COLO668 (cell line): ENCODE data around the gene CACNG1.
"Not testable (repeated sequence)": the region's sequence is repeated elsewhere in the genome, so short reads cannot be mapped to it uniquely, and the experiment has no call there.

Source experiments
- DNase-seq: peaks from one replicate; lab custom pipeline; 2025; ENCODE audit not compliant: unreplicated experiment; lab: John Stamatoyannopoulos, UW

Gene CACNG1

DNA sequence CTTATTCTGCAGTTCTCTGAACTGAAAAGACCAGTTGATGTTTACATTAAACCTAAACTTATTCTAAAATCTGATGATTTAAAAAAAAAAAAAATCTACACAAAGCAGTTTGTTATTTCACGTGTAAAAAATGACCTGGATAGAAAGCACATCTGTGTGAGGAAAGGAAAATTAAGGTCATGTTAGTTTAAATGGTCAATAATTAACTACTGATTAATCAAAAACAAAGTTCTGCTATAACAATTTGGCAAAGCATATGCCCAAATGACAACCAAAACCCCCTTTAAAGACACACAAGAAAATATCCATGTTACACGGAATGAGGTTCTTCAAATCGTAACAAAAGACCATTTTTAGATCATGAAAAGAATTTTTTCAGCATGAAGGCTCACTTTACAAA is 30.4 kb downstream of the CACNG1 start:
- DNase-seq = no peak

DNA sequence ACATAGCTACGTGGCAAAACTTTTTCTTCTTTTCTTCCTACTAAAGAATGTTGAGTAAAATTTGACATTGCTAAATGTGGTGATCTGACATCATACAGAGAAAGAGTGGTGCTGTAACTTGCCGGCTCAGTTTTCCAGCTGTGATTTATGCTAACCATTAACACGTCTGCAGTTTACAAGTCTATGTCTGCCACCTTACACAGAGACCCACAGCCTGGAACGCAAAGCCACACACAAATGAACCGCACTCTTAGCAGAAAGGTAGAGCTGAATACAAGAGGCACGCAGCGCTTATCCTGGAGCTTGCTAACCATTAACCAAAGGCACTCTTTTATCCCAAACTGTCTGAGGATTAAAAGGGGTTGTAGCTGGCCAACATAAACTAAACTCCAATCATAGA is 31.9 kb downstream of the CACNG1 start:
- DNase-seq = no peak

GRCh38 chr17:67078292-67078691 is 33.9 kb downstream of the CACNG1 start:
- no peak for DNase-seq

- DNase-seq = no peak
These were observed 35.1 kb downstream of the CACNG1 start for GRCh38 chr17:67079491-67079890.

DNA sequence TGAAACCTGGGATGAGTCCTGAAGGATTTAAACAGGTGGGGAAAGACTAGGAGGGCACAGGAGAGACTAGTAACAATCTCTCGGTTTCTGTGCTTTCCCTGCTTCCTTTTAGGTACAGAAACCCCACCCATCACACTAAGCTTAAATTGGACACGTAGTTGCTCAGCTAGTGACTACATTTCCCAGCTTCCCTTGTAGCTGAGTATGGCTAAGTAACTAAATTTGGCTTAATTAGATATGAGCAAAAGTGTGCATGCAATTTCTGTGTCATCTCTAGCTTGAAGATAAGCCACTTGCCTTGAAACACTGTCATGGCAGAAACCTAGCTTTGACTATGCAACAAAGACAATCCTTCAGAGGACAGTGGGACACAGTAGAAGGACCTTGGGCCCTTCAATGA is 36.5 kb downstream of the CACNG1 start:
- DNase-seq = no peak

DNA sequence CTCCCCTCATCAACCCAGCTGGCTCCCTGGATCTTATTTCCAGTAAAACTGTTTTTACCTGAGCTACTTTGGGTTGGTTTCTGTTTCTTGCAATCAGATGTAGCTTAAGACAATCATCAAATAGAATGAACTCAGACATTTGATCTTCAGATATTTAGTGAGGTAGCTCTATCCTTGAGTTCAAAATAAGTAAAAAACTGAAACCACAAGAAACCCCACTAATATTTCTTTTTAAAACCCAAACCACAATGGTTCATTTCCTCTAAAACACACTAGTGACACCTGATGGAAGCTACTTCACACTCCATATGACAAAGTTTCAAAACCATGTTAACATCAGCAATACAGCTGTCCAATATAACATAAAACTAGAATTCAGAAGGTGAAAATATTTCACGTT is 37.8 kb downstream of the CACNG1 start:
- no peak for DNase-seq

GRCh38 chr17:67085406-67085805 is 41.1 kb downstream of the CACNG1 start:
- DNase-seq = no peak

DNA sequence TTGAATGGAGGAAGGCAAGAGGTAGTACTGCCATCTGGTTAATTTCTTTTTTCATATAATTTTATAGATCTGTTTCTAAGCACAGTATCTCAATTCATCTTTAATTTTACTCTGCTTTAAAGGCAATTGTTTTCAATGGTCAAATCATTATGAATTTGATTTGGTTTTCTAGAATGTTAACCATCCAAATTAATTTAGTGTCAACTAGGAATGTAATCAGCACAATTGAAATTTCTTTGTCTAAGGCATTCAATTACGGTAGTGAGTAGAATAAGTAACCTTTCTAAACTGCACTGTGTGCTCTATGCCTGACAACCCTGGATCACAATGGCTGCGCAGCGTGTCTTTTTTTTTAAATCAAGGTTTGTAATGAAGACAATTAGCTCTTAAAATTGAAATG is 44.3 kb downstream of the CACNG1 start:
- no peak for DNase-seq

GRCh38 chr17:67090341-67090740 is 46.0 kb downstream of the CACNG1 start:
- DNase-seq = no peak

DNA sequence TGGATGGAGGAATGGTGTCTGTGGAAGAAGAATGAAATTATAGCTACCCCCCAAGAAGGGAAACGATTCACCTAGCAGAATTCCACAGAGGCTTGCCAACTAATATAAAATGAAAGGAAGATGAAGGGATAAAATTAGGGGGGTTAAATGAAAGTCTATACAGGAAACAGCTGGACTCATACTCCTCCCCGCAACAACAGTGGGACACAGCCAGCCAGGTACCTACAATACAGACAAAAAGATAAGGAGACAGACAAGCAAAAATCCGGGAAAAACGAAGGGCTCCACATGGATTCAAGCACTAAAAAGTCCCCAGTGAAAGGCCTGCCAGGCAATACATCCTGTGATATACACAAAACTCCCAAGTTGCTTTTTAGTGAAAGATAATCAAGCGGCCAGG is 47.9 kb downstream of the CACNG1 start:
- no peak for DNase-seq

DNA sequence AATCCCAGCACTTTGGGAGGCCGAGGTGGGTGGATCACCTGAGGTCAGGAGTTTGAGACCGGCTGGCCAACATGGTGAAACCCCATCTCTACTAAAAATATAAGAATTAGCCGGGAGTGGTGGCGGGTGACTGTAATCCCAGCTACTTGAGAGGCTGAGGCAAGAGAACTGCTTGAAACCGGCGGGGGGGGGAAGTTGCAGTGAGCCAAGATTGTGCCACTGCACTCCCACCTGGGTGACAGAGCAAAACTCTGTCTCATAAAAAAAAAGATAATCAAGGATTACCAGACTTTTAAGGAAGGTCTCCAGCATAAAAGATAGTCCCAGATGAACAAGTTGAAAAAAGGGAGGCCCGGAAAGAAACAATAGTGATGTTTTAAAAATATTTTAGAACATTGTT is 48.4 kb downstream of the CACNG1 start:
- DNase-seq = not testable (repeated sequence)

DNA sequence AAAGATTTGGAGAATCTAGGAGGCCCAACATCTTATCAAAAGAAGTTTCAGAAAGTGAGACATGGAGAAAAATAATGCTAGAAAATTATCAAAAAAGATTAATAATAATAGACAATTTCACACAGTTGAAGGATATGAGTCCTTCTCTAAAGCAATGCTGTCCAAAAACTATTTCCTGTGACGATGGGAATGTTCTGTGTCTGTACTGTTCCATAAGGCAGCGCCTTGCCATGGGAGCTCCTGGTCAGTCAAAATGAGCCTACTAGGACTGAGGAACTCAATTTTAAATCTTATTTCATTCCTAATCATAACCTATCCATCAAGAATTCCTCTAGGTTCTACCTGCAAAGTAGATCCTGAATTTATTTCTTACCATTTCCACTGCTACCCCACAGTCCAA is 49.0 kb downstream of the CACNG1 start:
- no peak for DNase-seq

GRCh38 chr17:67095291-67095690 is 50.9 kb downstream of the CACNG1 start:
- not testable (repeated sequence) for DNase-seq

- DNase-seq = no peak
These were observed 51.4 kb downstream of the CACNG1 start for GRCh38 chr17:67095803-67096202.

DNA sequence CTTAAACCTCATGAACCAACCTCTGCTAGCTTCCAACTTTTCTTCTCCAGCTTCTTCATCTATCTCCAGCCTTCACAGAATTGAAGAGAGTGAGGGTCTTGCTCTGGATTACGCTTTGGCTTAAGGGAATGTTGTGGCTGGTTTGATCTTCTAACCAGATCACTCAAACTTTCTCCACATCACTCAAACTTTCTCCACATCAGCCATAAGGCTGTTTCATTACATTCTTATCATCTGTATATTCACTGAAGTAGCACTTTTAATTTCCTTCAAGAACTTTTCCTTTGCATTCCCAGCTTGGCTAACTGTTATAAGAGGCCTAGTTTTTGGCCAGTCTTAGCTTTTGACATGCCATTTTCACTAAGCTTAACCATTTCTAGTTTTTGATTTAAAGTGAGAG is 52.3 kb downstream of the CACNG1 start:
- DNase-seq = no peak

- DNase-seq = no peak
These were observed 53.7 kb downstream of the CACNG1 start for GRCh38 chr17:67098006-67098405.

- not testable (repeated sequence) for DNase-seq
These were observed 60.3 kb downstream of the CACNG1 start for GRCh38 chr17:67104641-67105040.

GRCh38 chr17:67105213-67105612 is 60.9 kb downstream of the CACNG1 start:
- DNase-seq = no peak
